ENCODE measurements around the gene CX3CR1. TPM values are rescaled to one million over a fixed set of nuclear protein-coding genes. Genes with fewer than 3 reads are reported as not detected.

Gene CX3CR1
- total RNA-seq, 4 donors from 2014 or later = 0.32 TPM; not detected in 3

GRCh38 chr3:39271363-39271914 lies 8.4 kb downstream of the CX3CR1 start:
- Histone ChIP-seq H3K36me3 (no peaks in the 10 kb centered on the region), H3K27ac (no peak overlapping the region), H3K4me3 (no peak overlapping the region), H3K9me3 (no peaks in the 10 kb centered on the region), H3K4me1 (no peaks in the 10 kb centered on the region), H3K27me3 (no peaks in the 10 kb centered on the region)
- intact Hi-C loops (cut with DNase I; ENCODE audit: low total_unique reads) = no loop called here
- no peak for DNase-seq
- in situ Hi-C loops (cut with MboI; ENCODE audit: low pct_ligation_motif_present in 1 of 4, low pct_unique_long_range_greater_than_20kb in 1 of 4, low sequenced_read_pairs in 3 of 4) = no loop called here
- TF ChIP-seq POLR2A (IDR thresholded peaks at IDR 0.05) (no peak), EP300 (IDR thresholded peaks at IDR 0.05; ENCODE audit: low read depth) (no peak), CTCF (IDR thresholded peaks at IDR 0.05) (no peak), POLR2AphosphoS5 (IDR thresholded peaks at IDR 0.05) (no peak)
- WGBS, 2 donors (ENCODE audit: low coverage in 1 of 2) = 94% methylated on average over 6 of the region's 6 CpGs; no CpG with 5 or more reads in 1 of the 2 donors

GRCh38 chr3:39269528-39269927 lies 10.3 kb downstream of the CX3CR1 start:
- H3K4me3 ChIP-seq = no peak overlapping the region
- intact Hi-C loops (cut with DNase I; ENCODE audit: low total_unique reads) = no loop called here
- WGBS, 2 donors (ENCODE audit: low coverage in 1 of 2) = 82% methylated on average over 4 of the region's 4 CpGs; no CpG with 5 or more reads in 1 of the 2 donors
- H3K4me1 ChIP-seq = no peaks in the 10 kb centered on the region
- peaks cover 1% of the 10 kb centered on the region for H3K27me3 ChIP-seq
- H3K36me3 ChIP-seq = no peaks in the 10 kb centered on the region
- TF ChIP-seq CTCF (IDR thresholded peaks at IDR 0.05) = no peak
- TF ChIP-seq POLR2A (IDR thresholded peaks at IDR 0.05) = no peak
- no peak for TF ChIP-seq EP300 (IDR thresholded peaks at IDR 0.05; ENCODE audit: low read depth)
- TF ChIP-seq POLR2AphosphoS5 (IDR thresholded peaks at IDR 0.05) = no peak
- no peaks in the 10 kb centered on the region for H3K9me3 ChIP-seq
- in situ Hi-C loops (cut with MboI; ENCODE audit: low pct_ligation_motif_present in 1 of 4, low pct_unique_long_range_greater_than_20kb in 1 of 4, low sequenced_read_pairs in 3 of 4) = no loop called here
- no peak overlapping the region for H3K27ac ChIP-seq
- DNase-seq = no peak

DNA sequence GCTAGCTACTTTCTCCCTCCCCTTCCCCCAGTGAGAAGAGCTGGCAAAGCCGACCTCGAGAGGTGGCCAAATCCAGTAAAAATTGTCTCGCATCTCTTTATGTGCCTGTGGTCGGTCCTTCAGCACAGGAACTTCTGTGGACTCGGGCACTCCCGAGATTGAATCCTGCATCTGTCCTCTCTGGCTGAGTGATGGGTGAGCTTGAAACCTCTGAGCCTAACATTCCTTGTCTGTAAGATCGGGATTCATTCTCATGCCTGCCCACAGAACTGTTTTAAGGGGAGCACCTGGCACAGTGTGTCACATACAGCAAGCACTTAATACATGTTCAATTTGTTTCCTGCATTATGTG lies 11.3 kb downstream of the CX3CR1 start:
- Histone ChIP-seq H3K4me1 (no peaks in the 10 kb centered on the region), H3K36me3 (no peaks in the 10 kb centered on the region), H3K27me3 (peaks cover 10% of the 10 kb centered on the region), H3K9me3 (no peaks in the 10 kb centered on the region), H3K27ac (no peak overlapping the region), H3K4me3 (no peak overlapping the region)
- intact Hi-C loops (cut with DNase I; ENCODE audit: low total_unique reads) (no loop called here), in situ Hi-C loops (cut with MboI; ENCODE audit: low pct_ligation_motif_present in 1 of 4, low pct_unique_long_range_greater_than_20kb in 1 of 4, low sequenced_read_pairs in 3 of 4) (no loop called here)
- DNase-seq = no peak
- TF ChIP-seq POLR2AphosphoS5 (IDR thresholded peaks at IDR 0.05) = no peak
- no peak for TF ChIP-seq POLR2A (IDR thresholded peaks at IDR 0.05)
- no peak for TF ChIP-seq EP300 (IDR thresholded peaks at IDR 0.05; ENCODE audit: low read depth)
- 79 to 85% methylated on average over 5 to 7 of the region's 7 CpGs for WGBS, 2 donors (ENCODE audit: low coverage in 1 of 2)

DNA sequence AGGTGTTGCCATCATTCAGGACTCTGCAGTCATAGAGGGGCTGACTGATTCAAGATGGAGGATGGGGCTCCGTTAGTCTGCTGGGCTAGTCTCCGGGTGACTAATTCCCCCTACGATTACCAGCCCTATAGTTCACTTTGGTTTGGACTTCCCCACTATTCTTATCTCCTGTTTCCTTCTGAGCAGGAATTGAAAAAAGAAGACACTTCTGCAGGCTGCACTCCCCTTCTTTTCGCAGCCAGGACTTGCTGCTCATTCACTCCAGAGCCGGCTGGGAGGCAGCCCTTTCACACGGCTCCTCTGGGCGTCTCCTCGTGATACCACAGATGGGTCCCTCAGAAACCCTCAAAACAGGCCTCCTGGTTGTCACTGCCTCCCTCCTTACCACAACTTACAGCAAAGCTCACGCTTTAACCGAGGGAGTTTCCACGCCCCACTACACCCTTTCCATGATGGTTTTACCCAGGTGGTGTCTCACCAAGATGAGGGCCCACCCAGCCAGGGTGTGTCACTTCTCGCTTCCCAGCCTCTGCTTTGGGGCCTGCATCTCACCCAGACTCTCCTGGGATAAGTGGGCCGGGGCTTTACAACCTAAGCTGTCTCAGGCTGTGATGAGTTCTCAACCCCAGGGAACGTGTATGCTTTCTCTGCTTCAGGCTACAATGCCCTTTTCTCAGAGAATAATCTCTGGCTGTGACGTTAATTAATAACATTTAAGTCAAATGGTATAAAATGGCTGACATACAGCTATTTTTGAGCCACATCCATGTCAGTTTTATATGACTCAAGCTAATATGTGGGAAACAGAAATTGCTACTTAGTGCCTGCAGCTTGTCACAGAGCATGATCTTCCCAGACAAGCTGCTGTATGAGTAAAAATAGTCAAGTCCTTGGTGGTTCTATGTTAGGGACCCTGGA lies 11.9 kb downstream of the CX3CR1 start:
- DNase-seq = no peak
- Histone ChIP-seq H3K4me3 (no peak overlapping the region), H3K4me1 (no peaks in the 10 kb centered on the region), H3K36me3 (no peaks in the 10 kb centered on the region), H3K27me3 (peaks cover 10% of the 10 kb centered on the region), H3K9me3 (no peaks in the 10 kb centered on the region), H3K27ac (no peak overlapping the region)
- in situ Hi-C loops (cut with MboI; ENCODE audit: low pct_ligation_motif_present in 1 of 4, low pct_unique_long_range_greater_than_20kb in 1 of 4, low sequenced_read_pairs in 3 of 4) (no loop called here), intact Hi-C loops (cut with DNase I; ENCODE audit: low total_unique reads) (no loop called here)
- WGBS, 2 donors (ENCODE audit: low coverage in 1 of 2) = 72 to 83% methylated on average over 3 to 15 of the region's 15 CpGs
- TF ChIP-seq POLR2AphosphoS5 (IDR thresholded peaks at IDR 0.05) (no peak), POLR2A (IDR thresholded peaks at IDR 0.05) (no peak), EP300 (IDR thresholded peaks at IDR 0.05; ENCODE audit: low read depth) (no peak), CTCF (IDR thresholded peaks at IDR 0.05) (no peak)
